ENCODE data around the gene DNAJC15.

The DNAJC15 gene

DNA sequence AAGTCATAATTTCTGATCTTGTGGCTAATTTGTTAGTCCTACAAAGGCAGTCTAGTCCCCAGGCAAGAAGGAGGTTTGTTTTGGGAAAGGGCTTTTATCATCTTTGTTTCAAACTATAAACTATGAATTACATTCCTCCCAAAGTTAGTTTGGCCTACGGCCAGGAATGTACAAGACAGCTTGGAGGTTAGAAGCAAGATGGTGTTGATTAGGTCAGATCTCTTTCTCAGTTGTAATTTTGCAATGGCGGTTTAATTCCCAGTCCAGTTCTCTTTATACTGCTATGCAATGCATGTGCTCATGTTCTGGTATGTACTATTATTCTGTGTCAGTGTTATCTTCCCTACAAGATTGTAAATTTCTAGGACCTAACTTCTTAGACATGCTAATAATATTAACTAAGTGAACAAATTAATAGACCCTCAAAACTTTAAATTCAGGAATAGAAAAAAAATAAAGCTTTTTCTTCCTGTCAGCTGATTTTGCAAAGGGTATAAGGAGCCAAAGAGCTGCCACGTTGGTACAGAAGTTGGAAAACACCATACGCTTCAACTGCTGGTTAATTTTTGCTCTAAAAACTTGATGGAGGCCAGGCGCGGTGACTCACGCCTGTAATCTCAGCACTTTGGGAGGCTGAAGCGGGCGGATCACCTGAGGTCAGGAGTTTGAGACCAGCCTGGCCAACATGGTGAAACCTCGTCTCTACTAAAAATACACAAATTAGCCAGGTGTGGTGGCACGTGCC, 1.3 kb upstream of the DNAJC15 start:
- ChIA-PET POLR2A (interaction anchor here (1.0 kb wide), 1 partner anchor 26 kb away, joined by 4 read pairs; no protein-coding TSS in a partner anchor), CTCF (interaction anchor here (0.8 to 2.8 kb wide), 4 partner anchors 8 to 53 kb away, joined by 3 to 10 read pairs (median 4); no protein-coding TSS in a partner anchor)
- peak; percentile 56 for DNase-seq (ENCODE audit: low read depth, low spot score)
- TF ChIP-seq, protein P1, sequence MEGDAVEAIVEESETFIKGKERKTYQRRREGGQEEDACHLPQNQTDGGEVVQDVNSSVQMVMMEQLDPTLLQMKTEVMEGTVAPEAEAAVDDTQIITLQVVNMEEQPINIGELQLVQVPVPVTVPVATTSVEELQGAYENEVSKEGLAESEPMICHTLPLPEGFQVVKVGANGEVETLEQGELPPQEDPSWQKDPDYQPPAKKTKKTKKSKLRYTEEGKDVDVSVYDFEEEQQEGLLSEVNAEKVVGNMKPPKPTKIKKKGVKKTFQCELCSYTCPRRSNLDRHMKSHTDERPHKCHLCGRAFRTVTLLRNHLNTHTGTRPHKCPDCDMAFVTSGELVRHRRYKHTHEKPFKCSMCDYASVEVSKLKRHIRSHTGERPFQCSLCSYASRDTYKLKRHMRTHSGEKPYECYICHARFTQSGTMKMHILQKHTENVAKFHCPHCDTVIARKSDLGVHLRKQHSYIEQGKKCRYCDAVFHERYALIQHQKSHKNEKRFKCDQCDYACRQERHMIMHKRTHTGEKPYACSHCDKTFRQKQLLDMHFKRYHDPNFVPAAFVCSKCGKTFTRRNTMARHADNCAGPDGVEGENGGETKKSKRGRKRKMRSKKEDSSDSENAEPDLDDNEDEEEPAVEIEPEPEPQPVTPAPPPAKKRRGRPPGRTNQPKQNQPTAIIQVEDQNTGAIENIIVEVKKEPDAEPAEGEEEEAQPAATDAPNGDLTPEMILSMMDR (IDR thresholded peaks at IDR 0.05; ENCODE audit: insufficient read depth, low read length, missing control alignments): no peak
- H3K4me3 ChIP-seq (ENCODE audit: low read depth, low read length): no peak overlapping the region

DNA sequence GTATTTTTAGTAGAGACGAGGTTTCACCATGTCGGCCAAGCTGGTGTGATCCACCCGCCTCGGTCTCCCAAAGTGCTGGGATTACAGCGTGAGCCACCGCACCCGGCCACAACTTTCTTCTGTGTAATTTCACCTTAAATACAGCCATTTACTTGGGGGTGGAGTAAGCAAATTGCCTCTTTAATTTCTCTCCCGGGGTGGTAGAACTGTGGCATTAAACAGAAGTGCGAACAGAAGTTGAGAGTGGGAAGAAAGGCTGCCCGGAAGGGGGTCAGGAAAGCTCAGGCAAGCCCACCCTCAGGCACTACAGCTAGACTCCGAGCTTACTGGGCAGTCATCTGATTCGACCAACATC, 475 bp upstream of the DNAJC15 start:
- CTCF ChIA-PET: interaction anchor here (0.8 to 2.8 kb wide), 5 partner anchors 9 to 53 kb away, joined by 3 to 10 read pairs (median 4); no protein-coding TSS in a partner anchor
- peak overlapping the region; percentile 77 for H3K4me3 ChIP-seq (ENCODE audit: low read depth, low read length)
- POLR2A ChIA-PET: interaction anchor here (0.6 to 1.0 kb wide), 2 partner anchors 24 to 26 kb away, joined by 4 read pairs; no protein-coding TSS in a partner anchor
- TF ChIP-seq, protein P1 (IDR thresholded peaks at IDR 0.05; ENCODE audit: insufficient read depth, low read length, missing control alignments): no peak
- DNase-seq (ENCODE audit: low read depth, low spot score): no peak

DNA sequence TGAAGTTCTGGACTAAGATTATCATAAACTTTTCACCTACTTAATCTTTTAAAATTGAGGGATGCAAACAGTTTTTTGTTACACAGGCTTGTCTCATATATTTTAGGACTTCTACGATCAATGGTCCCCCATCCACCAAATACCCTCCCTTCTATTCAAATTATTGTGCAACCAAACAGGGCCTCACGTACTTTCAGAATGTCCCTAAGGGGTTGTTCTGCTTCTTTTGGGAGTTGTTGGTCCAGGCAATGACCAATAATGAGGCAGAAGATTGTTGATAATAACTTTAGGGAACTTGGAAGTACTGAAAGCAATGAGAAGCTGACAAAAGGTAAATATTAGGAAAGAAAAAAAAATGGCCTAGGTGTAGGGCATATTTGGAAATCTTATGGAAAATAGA, 2.9 kb downstream of the DNAJC15 start:
- no peak overlapping the region for H3K4me3 ChIP-seq (ENCODE audit: low read depth, low read length)
- CTCF ChIA-PET: no interaction called here
- TF ChIP-seq, protein P1 (IDR thresholded peaks at IDR 0.05; ENCODE audit: insufficient read depth, low read length, missing control alignments): no peak
- POLR2A ChIA-PET: no interaction called here
- no peak for DNase-seq (ENCODE audit: low read depth, low spot score)

DNA sequence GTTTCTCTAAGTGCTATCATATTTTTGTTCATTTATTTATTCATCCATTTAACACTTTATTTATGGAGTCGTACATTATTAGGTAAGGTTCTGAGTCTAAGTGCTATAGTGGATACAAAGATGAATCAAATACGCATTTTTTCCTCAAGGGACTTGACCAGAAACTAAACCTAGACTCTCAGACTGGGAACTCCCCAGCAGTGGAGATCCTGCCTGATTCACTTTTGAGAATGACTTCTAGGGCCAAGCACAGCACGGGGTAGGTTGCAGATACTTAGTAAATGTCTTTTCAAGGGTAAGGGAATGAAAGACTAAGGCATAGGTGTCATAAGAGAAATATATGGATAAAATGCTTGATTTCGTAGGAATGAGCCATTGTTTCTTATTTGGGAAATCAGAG, 7.2 kb downstream of the DNAJC15 start:
- TF ChIP-seq, protein P1 (IDR thresholded peaks at IDR 0.05; ENCODE audit: insufficient read depth, low read length, missing control alignments): no peak
- DNase-seq (ENCODE audit: low read depth, low spot score): no peak
- ChIA-PET CTCF (interaction anchor here (1.9 kb wide), 1 partner anchor 8 kb away, joined by 4 read pairs; no protein-coding TSS in a partner anchor), POLR2A (no interaction called here)
- H3K4me3 ChIP-seq (ENCODE audit: low read depth, low read length): no peak overlapping the region

DNA sequence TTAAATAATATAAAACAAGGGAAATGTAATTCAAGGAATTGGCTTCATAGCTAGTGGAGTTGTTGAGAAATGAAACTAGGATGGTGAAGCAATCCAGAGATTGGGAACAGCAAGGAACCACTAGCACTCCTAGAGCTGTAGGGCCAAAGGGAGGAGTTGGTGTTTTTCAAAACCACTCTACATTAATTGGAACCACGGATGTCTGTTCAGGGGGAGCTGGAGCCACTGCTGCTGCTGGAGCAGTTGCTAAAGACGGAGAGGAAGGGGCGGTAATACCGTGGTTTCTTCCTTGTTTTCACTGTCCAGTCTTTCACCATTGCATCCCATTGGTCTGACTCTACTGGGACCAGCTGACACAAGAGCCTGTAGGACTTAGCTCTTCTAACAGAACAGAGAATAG, 8.5 kb downstream of the DNAJC15 start:
- CTCF ChIA-PET: interaction anchor here (1.9 kb wide), 1 partner anchor 9 kb away, joined by 4 read pairs; no protein-coding TSS in a partner anchor
- H3K4me3 ChIP-seq (ENCODE audit: low read depth, low read length): no peak overlapping the region
- POLR2A ChIA-PET: no interaction called here
- TF ChIP-seq, protein P1 (IDR thresholded peaks at IDR 0.05; ENCODE audit: insufficient read depth, low read length, missing control alignments): no peak
- no peak for DNase-seq (ENCODE audit: low read depth, low spot score)

DNA sequence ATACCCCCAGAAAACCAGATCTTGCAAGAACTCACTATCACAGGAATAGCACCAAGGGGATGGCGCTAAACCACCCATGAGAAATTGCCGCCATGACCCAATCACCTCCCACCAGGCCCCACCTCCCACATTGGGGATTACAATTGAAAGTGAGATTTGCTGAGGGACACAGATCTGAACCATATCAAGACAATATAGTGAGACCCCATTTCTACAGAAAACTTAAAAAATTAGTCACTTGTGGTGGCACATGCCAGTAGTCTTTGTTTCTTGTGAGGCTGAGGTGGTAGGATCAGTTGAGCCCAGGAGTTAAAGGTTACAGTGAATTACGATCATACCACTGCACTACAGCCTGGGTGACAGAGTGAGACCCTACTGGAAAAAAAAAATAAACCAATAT, 9.7 kb downstream of the DNAJC15 start:
- ChIA-PET CTCF (no interaction called here), POLR2A (no interaction called here)
- no peak for DNase-seq (ENCODE audit: low read depth, low spot score)
- TF ChIP-seq, protein P1 (IDR thresholded peaks at IDR 0.05; ENCODE audit: insufficient read depth, low read length, missing control alignments): no peak
- H3K4me3 ChIP-seq (ENCODE audit: low read depth, low read length): no peak overlapping the region
